GM18517 (cell line): Measurements from ENCODE around the gene KLF14.
"Not testable (repeated sequence)": the region's sequence is repeated elsewhere in the genome, so short reads cannot be mapped to it uniquely, and the experiment has no call there.

Experiments used
- ATAC-seq: cut with Tn5 transposase; IDR thresholded peaks from one replicate; pipeline ENCODE4 v1.9.1; 2021; ENCODE audit warnings: mild to moderate bottlenecking, moderate library complexity; ENCODE audit not compliant: unreplicated experiment

The KLF14 gene

DNA sequence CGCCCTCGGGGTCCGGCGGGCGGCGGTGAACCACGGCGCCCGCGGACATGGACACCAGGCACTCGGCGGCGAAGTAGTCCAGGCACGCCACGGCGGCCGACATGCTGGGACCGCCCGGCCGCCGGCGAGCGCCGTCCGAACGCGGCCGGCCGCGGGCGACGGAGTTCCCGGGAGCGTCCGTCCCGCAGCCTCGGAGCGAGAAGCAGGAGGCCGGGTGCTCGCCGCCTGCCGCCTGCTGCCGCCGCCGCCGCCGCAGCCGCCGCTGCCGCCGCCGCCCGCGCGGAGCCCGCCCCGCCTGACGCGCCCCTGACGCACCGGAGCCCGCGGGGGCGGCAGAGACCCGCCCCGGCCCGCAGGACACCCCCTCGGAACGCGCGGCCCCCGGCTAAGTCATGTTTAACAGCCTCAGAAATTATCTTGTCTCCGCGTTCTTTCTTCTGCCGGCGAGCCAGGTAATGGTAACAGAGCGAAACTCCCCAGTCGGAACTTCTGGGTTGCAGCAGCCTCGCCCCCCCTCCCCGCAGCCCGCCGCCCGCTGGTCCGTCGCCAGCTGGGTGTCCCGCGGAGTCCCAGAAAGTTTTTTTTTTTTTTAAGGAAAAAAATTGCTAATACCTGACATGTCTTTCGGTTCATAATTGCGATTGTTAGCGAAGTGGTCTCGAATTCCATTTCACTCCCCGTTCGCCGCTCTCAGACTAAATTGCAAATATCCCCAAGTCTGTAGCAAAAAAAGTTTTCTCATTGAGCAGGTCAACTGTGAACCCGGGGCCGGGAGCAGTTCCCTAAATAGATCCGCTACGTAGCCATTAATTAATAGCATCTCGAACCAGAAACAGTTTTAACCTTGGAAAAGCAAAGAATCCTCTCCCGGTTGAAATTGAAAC, at the start of gene KLF14:
Gene KLF14 (minus strand): TSS at position 277 of the 884 bp plus-strand sequence. CDS start 174 bp downstream, at position 103.
- ATAC-seq, result no peak

DNA sequence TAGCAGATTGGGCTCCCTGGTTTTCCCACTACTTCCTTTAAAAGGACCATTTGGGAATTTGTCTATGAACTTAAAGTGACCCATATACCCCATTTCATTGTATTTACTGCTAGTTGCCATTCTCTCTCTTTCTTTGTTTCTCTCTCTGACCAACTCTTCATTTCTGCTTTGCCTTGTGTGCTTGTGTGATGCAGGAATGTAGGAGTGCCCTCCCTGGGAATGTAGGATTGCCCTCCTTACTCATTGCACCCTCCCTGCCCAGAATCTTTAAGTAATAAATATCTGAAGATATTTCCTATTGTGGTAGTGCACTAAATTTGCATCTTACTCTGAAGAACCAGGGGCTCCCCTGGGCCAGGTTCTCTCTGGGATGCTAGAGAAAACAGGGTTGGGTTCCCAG, 47.3 kb upstream of the KLF14 start:
- no peak for ATAC-seq

DNA sequence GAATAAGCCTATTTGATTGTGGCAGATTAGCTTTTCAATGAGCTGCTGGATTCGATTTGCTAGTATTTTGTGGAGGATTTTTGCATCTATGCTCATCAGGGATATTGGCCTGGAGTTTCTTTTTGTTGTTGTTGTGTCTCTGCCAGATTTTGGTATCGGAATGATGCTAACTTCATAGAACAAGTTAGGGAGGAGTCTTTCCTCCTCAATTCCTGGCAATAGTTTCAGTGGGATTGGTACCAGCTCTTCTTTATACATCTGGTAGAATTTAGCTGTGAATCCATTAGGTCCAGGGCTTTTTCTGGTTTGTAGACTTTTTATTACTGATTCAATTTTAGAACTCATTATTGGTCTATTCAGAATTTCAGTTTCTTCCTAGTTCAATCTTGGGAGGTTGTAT, 43.4 kb upstream of the KLF14 start:
- ATAC-seq, result no peak

DNA sequence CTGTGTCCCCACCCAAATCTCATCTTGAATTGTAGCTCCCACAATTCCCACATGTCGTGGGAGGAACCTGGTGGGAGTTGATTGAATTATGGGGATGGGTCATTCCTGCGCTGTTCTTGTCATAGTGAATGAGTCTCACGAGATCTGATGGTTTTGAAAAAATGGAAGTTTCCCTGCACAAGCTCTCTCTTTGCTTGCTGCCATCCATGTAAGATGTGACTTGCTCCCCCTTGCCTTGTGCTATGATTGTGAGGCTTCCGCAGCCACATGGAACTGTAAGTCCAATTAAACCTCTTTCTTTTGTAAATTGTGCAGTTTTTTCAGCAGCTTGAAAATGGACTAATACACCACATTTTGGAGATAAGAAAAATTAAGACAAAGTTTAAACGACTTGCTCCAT, 38.4 kb upstream of the KLF14 start:
- not testable (repeated sequence) for ATAC-seq

DNA sequence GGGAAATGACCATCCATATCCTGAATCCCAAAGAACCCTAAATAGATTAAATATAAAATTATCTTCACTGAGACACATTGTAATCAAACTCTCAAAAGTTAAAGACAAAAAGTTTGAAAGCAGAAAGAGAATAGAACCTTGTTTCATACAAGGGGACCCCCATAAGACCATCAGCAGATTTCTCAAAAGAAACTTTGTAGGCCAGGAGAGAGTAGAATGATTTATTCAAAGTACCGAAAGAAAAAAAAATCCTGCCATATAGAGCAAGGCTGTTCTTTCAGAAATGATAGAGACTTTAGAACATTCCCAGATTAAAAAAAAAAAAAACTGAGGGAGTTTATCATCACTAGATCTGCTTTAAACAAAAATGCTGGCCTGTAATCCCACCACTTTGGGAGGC, 34.8 kb upstream of the KLF14 start:
- no peak for ATAC-seq

DNA sequence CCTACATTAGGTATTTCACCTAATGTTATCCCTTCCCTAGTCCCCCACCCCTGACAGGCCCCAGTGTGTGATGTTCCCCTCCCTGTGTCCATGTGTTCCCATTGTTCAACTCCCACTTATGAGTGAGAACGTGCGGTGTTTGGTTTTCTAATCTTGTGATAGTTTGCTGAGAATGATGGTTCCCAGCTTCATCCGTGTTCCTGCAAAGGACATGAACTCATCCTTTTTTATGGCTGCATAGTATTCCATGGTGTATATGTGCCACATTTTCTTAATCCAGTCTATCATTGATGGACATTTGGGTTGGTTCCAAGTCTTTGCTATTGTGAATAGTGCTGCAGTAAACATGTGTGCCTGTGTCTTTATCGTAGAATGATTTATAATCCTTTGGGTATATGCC, 30.6 kb upstream of the KLF14 start:
- not testable (repeated sequence) for ATAC-seq

DNA sequence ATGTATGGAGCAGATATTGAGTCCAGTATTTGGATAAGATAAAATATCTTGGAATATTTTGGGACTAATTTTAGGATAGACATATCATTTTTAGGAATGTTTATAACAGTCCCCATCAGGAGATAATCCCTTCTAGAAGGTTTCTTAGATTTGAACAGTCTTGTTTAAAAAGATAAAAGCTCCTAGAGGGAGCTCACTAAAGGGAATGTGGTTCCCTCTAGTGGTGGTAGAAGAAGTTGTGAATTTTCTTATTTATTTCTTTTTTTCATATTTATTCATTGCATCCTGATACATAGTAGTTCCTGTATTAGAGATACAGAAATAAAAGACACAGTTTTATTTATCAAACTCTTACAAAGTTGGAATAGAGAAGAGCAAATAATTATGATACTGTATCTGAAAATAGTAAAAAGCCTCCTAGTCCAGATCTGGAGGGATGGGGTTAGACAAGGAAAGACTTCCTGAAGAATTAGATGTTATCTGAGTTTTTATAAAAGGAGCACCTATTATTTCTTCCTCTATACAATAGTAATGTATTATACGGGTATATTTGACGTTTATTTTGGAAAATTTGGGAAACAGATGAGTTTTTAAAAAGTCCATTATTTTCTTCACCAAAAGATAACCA, 24.5 kb upstream of the KLF14 start:
- ATAC-seq, result no peak

DNA sequence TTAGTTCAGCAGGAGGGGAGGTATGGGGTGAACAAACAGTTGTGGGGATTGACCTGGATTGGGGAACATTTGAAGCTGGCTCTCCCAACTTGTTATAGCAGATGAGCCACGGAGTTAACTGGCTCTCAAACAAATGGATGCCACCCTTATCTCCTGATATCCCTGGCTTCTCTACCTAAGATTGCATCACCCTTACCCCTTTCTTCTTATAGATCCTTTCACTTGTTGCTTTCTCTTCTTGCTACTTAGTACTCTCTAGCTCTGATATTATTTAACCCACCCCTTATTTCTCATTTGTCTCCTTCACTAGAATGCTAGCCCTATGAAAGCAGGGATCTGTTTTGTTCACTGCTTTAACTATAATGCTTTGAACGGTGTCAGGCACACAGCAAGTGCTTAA, 22.3 kb upstream of the KLF14 start:
- no peak for ATAC-seq

DNA sequence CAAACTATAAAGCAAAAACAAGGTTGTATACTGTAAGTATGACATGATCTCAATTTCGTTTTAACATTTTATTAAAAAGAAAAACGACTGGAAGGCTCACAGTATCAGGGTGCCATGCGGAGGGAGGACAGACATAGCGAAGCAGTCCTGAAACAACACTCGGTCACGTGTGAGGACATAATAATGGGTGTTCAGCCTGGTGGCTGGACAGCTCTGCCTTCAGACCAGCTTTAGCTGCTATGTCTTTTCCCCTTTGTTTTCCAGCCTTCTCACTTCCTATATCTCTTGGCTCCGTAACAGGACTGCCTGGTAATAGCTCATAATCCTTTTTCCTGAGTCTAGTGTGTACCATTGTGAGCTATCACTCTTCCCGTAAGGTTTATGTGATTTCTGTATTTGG, 18.4 kb upstream of the KLF14 start:
- ATAC-seq, result no peak

DNA sequence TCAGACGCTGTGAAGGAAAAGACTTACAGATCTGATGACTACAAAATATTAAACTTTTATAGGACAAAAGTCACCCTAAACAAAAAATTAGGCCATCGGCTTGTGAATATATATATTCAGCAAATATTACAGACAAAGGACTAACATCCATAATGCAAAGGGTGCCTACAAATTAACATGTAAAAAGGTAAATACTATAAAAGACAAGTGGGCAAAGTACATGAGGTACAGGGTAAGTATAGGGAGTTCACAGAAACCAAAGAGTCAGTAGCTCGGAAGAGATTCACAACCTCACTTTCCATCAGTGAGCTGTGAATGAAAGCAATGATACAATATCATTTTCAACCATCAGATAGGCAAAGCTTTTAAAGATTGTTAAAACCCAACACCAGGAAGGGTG, 16.7 kb upstream of the KLF14 start:
- no peak for ATAC-seq

DNA sequence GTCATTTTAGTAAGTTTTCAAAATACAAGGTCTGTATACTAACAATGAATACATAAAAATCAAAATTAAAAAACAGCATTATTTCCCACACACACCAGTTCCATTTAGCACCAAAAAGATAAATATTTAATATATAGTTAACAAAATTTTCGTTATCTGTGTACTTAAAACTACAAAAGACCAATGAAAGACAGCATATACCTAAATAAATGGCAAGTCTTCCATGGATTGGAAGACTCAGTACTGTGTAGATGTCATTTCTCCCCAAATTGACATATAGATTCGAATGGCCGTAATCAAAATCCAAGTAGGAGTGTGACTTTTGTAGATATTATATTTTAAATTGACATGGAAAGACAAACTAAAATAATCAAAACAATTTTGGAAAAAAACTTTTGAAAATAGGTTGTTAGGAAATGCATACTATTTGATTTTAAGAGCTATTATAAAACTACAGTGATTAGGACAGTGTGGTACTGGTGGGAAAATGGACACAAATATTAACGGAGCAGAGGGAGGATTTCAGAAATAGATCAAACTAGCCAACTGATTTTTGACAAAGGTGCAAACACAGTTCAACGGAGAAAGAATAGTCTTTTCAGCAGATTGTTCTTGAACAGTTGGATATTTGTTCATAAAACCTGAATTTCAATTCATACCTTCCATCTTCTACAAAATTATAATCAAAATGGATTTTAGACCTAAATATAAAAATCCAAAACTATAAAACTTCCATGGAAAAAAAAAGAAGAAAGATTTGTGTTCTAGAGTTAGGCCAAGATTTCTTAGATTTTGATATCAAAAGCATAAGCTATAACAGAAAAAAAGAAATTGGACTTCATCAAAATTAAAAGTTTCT, 14.8 kb upstream of the KLF14 start:
- ATAC-seq, result no peak

DNA sequence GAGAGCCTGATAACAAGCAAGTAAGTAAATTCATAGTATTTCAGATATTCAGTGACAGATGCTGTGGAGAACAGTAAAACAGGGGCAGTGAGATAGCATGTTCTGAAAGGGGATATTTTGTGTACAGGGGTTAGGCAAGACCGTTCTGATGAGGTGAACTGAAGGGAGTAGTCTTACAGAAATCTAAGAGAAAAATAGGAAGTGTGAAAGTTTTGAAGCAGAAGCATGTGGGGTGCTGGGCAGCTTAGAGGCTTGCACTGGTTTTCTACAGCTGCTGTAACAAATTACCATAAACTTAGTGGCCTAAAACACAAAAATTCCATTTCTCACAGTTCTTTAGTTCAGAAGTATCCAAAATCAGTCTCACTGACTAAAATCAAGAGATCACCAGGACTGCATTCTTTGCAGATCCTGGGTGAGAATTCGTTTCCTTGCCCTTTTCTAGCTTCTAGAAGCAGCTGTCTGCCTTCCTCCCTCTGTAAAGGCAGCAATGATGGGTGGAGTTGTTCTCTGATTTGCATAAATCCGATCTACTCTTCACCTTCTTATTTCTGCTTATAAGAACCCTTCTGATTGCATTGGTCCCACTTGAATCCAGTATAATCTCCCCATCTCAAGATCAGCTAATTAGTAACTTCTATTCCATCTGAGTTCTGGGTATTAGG, 7.5 kb upstream of the KLF14 start:
- ATAC-seq, result no peak

DNA sequence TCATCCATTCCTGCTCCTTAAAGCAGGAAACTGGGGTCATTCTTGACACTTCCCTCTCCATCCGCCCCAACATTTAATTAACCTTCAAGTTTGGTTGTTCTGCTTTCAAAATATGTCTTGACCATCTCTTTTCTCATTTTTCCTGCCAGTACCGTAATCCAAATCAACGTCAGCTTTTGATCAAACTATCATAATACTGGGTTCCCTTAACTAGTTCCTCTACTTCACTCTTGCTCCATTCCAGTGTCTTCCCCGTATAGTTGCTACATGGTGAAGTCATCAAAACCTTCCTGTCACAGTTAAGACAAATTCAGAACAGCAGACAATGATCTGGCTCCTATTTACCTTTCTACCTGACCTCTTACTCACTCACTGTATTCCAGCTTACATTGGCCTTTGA, 6.6 kb upstream of the KLF14 start:
- ATAC-seq, result no peak

DNA sequence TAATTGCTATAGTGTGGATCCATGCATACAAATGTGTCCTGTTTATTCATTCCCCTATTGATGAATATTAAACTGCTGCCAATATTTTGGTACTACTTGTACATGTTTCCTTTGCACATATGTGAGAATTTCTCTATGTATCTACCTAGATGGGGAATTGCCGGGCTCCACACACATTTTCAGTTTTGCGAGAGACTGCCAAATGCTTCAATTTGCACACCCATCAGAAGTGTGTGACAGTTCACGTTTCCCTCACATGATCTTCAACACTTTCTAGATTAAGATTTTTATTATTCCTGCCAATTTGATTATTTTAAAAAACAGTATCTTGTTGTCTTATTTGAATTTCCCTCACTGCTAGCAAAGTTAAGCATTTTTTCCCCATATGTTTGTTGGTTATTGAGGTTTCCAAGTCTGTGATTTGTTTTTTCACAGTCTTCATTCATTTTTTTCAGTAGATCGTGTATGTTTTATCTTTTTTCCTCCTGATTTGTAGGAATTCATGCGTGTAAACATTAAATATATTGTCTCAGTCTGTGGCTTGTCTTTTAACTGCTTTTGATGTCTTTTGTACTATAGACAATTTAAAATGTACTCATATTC, 2.4 kb upstream of the KLF14 start:
- ATAC-seq, result no peak

DNA sequence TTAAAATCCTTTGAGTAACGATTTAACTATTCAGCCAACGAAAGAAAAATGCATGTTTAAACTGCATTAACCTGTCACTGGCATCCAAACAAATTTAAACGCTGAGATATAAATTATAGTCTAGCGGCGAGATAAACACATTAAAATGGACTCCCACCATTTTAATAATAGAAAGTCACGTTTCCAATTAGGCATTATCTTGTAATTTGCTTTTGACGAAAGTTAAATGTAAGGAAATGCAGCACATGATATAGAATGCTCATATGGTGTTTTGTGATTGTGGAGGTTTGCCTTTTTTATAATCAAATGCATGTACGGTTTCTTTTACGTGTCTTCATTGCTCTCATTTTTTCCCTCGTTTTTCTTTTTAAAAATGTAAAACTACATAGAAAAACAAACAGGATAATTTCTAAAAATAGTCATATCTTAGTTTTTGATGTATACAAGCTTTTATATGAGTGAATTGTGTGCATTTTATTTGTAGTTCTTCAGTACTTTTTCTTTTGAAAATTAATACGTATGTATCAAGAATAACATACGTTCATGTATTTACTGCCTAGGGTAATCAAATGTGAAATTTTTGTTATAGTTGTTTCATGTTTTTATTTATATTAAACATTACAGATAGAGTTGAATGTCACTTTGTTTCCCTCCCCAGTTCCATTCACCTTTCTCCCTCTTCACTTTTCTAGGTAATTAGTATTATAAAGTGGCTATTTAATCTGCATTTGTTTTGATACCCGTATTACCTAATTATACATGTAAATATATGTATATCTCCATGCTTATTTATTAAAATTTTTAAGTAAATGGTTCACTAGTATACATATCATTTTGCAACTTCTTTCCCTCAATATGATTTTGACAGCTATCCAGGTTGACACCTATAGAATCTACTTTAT, 1.1 kb upstream of the KLF14 start:
- ATAC-seq, result no peak

DNA sequence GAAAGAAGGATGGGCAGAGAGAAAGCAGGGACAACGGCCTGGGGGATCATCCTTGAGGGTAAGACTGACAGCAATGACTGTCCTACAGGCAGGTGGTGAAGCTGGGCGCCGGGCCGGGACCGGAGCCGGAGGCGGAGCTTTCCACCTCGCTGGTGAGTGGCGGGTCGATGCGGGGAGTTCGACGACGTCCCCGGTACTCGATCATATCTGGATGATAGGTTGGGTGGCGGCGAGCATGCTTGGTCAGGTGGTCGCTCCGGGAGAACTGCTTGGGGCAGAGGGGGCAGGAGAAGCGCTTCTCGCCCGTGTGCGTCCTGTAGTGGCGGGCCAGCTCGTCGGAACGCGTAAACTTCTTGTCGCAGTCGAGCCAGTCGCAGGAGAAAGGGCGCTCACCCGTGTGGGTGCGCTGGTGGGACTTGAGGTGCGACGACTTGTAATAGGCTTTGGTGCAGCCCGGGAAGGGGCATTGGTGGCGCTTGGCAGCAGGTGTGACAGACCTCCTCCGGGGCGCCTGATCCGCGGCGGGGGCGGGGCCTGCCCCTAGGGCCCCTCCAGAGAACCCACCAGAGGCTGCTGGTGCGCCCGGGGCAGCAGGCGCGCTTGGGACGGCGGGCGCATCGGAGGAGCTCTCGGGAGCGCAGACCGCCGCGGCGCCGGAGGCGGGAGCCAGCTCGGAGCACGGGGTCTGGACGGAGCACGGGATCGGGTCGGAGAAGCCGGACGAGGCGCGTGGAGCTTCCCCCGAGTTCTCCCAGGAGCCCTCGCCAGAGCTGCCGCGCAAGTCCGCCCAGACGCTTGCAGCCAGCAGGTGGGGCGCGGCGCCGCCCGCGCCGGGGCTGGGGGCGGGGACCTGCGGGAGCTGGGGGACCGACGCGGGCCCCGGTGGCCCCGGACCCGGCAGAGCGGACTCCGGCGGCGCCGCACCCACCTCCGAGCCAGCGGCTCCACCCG, 752 bp downstream of the KLF14 start:
- ATAC-seq, result no peak

DNA sequence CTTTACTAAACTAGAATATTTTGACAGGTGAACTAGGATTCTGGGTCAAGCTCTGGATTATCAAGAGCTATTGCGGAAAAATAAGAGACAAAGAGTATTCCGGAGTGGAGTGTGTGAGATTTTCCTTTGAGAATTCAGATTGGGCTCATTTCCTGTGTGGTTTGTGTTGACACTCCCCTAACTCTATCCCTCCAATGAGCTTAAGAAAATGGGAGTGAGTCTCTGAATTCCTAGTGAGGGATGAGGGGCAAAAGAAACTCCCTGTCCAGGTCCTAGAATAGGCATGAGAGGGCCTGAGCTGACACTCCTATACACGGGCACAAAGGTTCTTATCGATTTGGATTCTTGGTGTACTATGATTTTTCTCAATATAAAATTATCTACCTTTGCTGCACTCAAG, 10.2 kb downstream of the KLF14 start:
- no peak for ATAC-seq

DNA sequence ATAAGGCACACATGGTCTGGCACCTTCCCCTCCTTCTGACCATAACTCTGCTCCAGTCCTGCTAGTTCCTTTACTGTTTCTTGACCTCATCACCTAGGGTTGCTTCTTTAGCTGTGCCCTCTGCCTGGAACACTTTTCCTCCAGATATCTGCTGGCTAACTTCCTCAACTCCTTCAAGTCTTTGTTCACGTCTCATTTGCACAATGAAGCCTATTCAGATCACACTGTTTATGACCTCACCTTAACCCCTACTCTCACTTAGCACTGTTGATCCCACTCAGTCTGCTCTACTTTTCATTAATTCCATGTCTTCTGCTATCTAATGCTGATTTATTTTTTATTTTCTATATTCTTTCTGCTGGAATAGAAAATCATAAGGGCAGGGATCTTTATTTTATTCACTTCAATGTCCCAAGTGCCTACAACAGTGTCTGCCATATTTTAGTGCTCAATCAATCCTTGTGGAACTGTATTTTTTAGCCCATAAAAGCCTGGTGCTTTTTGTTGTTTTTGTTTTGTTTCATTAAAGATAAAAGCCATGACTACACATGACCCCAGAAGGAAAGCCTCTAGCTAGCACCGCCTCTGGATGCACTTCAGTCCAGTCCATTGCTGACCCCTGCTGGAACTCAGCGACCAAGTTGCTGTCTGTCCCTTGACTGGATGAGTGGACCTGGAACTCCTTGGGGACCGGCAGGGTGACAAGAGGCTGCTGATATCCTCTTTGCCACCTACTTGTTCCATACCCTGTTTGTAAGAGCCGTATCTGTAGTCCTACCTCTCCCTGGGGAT, 12.3 kb downstream of the KLF14 start:
- ATAC-seq, result no peak
